HG03442 (cell line): ENCODE results near the gene BBS2.

Experiments
- ATAC-seq: cut with Tn5 transposase; IDR thresholded peaks from one replicate; pipeline ENCODE4 v1.9.1; 2021; ENCODE audit warnings: mild to moderate bottlenecking, moderate library complexity; ENCODE audit not compliant: unreplicated experiment

The BBS2 gene

GRCh38 chr16:56436258-56436657 is 83.6 kb downstream of the BBS2 start:
- no peak for ATAC-seq
